Heart left ventricle (tissue), 16 donors: ENCODE results near the gene ZNF516. TPM values are rescaled to one million over a fixed set of nuclear protein-coding genes. Genes with fewer than 3 reads are reported as not detected.

ENCODE experiments used
- ATAC-seq, 4 donors: fragments of 200-7000 bp; cut with Tn5 transposase; one replicate each; pipeline ENCODE4 v1.9.1; 2020 to 2022; ENCODE audit warnings: moderate library complexity in 4 of 4, mild to moderate bottlenecking in 3 of 4, moderate number of reproducible peaks in 1 of 4
- DNase-seq, 5 donors: peaks; one replicate each; pipeline ENCODE4 v3.0.0-alpha.2; 2020
- H3K27ac ChIP-seq, 12 donors: fragments of 200-600 bp; sonication (generic) in 4 of 12; one replicate each; pipeline versions ENCODE4 v1.5.0 to v1.8.0; 2016 to 2022; ENCODE audit warnings: mild to moderate bottlenecking in 2 of 12
- H3K27me3 ChIP-seq, 9 donors: fragments of 200-600 bp; sonication (generic) in 2 of 9; one replicate each; pipeline versions ENCODE4 v1.5.1 to v1.8.0; 2016 to 2022; ENCODE audit warnings: mild to moderate bottlenecking in 3 of 9
- H3K36me3 ChIP-seq, 9 donors: fragments of 200-600 bp; sonication (generic) in 2 of 9; one replicate each; pipeline versions ENCODE4 v1.5.0 to v1.8.0; 2018 to 2022; ENCODE audit warnings: mild to moderate bottlenecking in 2 of 9
- H3K4me1 ChIP-seq, 12 donors: fragments of 200-600 bp; sonication (generic) in 4 of 12; one replicate each; pipeline versions ENCODE4 v1.5.0 to v1.8.0; 2016 to 2022; ENCODE audit warnings: mild to moderate bottlenecking in 3 of 12
- H3K4me3 ChIP-seq, 12 donors: fragments of 200-600 bp; sonication (generic) in 4 of 12; one replicate each; pipeline versions ENCODE4 v1.5.0 to v1.8.0; 2017 to 2022; ENCODE audit warnings: mild to moderate bottlenecking in 9 of 12, moderate library complexity in 4 of 12
- H3K9me3 ChIP-seq, 12 donors: fragments of 200-600 bp; sonication (generic) in 4 of 12; one replicate each; pipeline versions ENCODE4 v1.5.0 to v1.8.0; 2016 to 2022; ENCODE audit warnings: mild to moderate bottlenecking in 1 of 12
- CTCF ChIP-seq, 12 donors: fragments of 200-600 bp; sonication (generic) in 4 of 12; IDR thresholded peaks; one replicate each; pipeline versions ENCODE4 v1.5.0 to v1.8.0; 2018 to 2022; ENCODE audit warnings: antibody characterized with exemption in 12 of 12, mild to moderate bottlenecking in 5 of 12
- POLR2A ChIP-seq, 2 donors: fragments of 450-650 bp; IDR thresholded peaks; one replicate each; pipeline ENCODE4 v1.6.1; 2017; ENCODE audit warnings: antibody characterized with exemption in 2 of 2, mild to moderate bottlenecking in 2 of 2, moderate library complexity in 2 of 2
- WGBS, 4 donors: extraction: QIAGEN DNeasy Blood & Tissue Kit in 2 of 4; methylation state at CpG; one replicate each; pipeline versions ENCODE4 v1.1.5 to v1.1.7; 2013 to 2018; 5-methylcytosine and 5-hydroxymethylcytosine counted together
- intact Hi-C, 10 donors: fragments of 100-400 bp; cut with DNase I; formaldehyde crosslinking; loops; one replicate each; pipeline versions ENCODE4 v1.11.1 to v1.14.2; 2022
- polyA plus RNA-seq, 2 donors: library from polyadenylated mRNA; stranded (reverse); fragments of 200-250 nt; gene quantifications; one replicate each; pipeline ENCODE4 v1.2.3, GENCODE V29; 2013
- total RNA-seq, 9 donors: library from RNA; depleted of rRNA in 2 of 9; stranded (reverse); fragments of >200 nt in 2 of 9; fragmentation: NEBNext Ultra II Directional in 3 of 9; extraction: Animal tissue kit (Norgen Biotek cat#: 25700) in 3 of 9; gene quantifications; one replicate each; pipeline versions ENCODE4 v1.1.0 to v1.2.4, GENCODE V29; 2016 to 2023
- donor health status: ischemic (EF 13 %, LVEDD 7.1; RV severe dilation, severe dysfunction).
- donor health status: healthy with polysubstance abuse.
- donor health status: DM: no; HTN: yes; CAD: no.
- donor health status: DM: no; HTN: no; CAD: no.
- donor health status: ischemic (EF 25% LVEDD 6.9; RV normal size, moderate dysfunction).
- donor health status: ischemic (EF 25% LVEDD 5.7; RV mildly dilated, moderate dysfunction).
- donor health status: healthy.
- donor health status: DM: yes; HTN: yes; CAD: no.
- donor health status: ischemic (EF 35%, LVEDD 5.7; RV mildly dilated, moderate dysfunction).
- donor health status: nonischemic (EF 11% LVEDD 7.7; RV severe dilation, severe dysfunction).
- donor health status: DM: yes; HTN: yes; CAD: no.
- donor health status: PGD.
- donor health status: ischemic (EF 29% LVEDD 5.4; RV normal size, mild dysfunction).
- donor health status: nonischemic (EF 23%, LVEDD 6.1; RV moderate dilation, normal function).

Gene ZNF516
- total and polyA plus RNA-seq, 11 donors, result 4.8 to 24.8 (median 14.6) TPM

DNA sequence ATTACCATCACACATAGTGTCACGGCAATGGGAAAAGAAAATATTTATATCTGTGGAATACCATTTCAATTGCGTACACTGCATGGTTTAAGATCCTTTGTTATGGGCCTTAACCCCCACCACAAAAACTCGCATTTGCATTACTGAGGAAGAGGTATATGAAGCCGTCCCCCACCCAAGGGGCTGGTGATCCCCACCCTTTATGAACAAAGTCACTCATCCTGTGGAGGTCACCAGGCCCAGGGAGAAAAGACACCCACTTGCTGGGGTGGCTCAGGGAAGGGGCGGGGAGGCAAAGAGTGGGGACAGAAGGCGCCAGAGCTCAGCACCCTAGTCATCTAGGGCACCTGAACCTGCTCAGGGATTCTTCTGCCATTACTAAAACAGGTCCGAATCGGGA lies 133.8 kb downstream of the ZNF516 start:
- 95 to 97% (median 96%) methylated on average over 8 of the region's 8 CpGs for WGBS, 4 donors
- H3K9me3 ChIP-seq, result no peaks in the 10 kb centered on the region
- intact Hi-C loops, result no loop called here
- H3K36me3 ChIP-seq, result peaks cover 0 to 71% (median 53%) of the 10 kb centered on the region in 9 donors
- ATAC-seq (no peak), DNase-seq (no peak)
- H3K4me1 ChIP-seq, result no peaks in the 10 kb centered on the region
- H3K27ac ChIP-seq, result no peak overlapping the region
- TF ChIP-seq POLR2A (IDR thresholded peaks at IDR 0.05) (no peak), CTCF (IDR thresholded peaks at IDR 0.05) (no peak)
- no peak overlapping the region for H3K4me3 ChIP-seq
- no peaks in the 10 kb centered on the region for H3K27me3 ChIP-seq

DNA sequence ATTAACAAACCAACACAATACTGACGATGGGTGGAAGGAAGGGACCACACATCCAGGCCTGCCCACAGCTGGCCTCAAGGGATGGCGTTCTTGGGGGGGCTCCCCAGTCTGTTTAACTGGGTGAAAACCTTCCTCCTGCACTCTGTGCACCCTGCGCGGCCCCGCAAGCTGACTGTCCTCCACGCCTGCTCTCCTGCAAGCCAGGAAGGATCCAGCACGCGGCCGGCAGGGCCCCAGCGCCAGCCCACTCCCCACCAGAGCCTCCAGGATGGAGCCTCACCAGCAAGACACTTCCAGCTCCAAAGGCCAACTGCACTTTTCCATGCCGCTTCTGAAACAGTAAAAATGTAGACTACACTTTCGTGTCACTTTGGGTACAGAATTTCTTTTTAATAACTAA lies 135.1 kb downstream of the ZNF516 start:
- Histone ChIP-seq H3K27ac (no peak overlapping the region), H3K9me3 (no peaks in the 10 kb centered on the region), H3K27me3 (no peaks in the 10 kb centered on the region), H3K4me1 (no peaks in the 10 kb centered on the region), H3K36me3 (peaks cover 0 to 75% (median 53%) of the 10 kb centered on the region in 9 donors), H3K4me3 (no peak overlapping the region)
- TF ChIP-seq CTCF (IDR thresholded peaks at IDR 0.05) (no peak), POLR2A (IDR thresholded peaks at IDR 0.05) (no peak)
- intact Hi-C loops, result no loop called here
- no peak for ATAC-seq
- DNase-seq, result no peak
- WGBS, 4 donors, result 94 to 96% (median 95%) methylated on average over 12 of the region's 12 CpGs

DNA sequence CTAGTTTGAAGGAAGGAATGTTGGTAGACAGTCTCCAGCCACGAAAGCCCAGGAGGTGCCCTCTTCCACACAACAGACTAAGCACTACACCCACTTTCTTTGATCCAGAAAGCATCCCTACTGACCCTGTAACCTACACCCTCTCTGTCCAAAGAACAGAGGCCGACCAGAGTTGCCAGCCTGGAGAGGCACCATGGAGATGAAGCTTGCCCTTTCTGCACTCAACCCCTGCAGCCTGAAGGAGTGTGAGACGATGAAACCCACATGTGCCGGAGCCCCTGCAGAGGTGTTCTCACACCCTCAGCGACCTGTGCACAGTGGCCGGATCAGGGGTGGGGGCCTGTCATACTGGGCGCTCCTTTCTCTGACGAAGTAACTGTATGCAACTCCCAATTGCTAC lies 136.3 kb downstream of the ZNF516 start:
- TF ChIP-seq CTCF (IDR thresholded peaks at IDR 0.05) (no peak), POLR2A (IDR thresholded peaks at IDR 0.05) (no peak)
- H3K27me3 ChIP-seq, result no peaks in the 10 kb centered on the region
- intact Hi-C loops, result no loop called here
- DNase-seq (no peak), ATAC-seq (no peak)
- no peak overlapping the region for H3K27ac ChIP-seq
- peaks cover 0 to 5% (median 0%) of the 10 kb centered on the region in 12 donors for H3K4me1 ChIP-seq
- H3K36me3 ChIP-seq, result peaks cover 0 to 72% (median 53%) of the 10 kb centered on the region in 9 donors
- 80 to 88% (median 81%) methylated on average over 8 of the region's 8 CpGs for WGBS, 4 donors
- no peak overlapping the region for H3K4me3 ChIP-seq
- H3K9me3 ChIP-seq, result peaks cover 0 to under 1% (median 0%) of the 10 kb centered on the region in 12 donors

DNA sequence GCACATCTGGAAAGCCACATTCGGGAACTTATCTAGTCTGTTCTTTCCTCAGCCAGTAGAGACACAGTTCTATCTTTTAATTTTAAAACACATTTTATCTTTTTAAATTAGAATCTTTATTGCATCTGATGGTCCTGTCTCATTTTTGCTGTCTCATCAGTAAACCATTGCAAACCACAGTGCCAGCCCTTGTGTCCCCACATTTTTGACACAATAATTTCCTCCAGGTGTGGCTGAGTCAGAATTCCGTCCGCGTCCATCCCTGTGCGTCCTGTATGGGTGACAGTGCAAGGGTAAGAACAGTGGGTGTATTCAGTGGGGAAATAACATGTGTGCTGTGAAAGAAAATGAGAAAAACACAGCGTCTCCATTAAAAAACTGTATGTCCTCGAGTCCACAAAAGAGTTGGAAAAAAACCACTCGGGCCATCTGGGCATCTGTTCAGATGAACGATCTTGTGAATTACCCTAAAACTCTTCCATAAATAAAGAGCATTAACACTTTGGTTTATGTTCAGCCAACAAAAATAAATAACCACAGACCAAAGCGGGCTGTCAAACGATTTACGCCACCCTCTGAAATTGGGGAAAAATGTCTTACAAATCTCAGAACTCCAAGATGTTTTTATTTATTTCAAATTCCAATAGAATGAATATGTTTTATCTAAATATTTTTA lies 137.3 kb downstream of the ZNF516 start:
- DNase-seq (no peak), ATAC-seq (no peak)
- Histone ChIP-seq H3K27ac (no peak overlapping the region), H3K4me3 (no peak overlapping the region), H3K27me3 (no peaks in the 10 kb centered on the region), H3K4me1 (peaks cover 0 to 5% (median 0%) of the 10 kb centered on the region in 12 donors), H3K36me3 (peaks cover 0 to 64% (median 44%) of the 10 kb centered on the region in 9 donors), H3K9me3 (peaks cover 0 to 6% (median 0%) of the 10 kb centered on the region in 12 donors)
- 71 to 85% (median 81%) methylated on average over 12 of the region's 12 CpGs for WGBS, 4 donors
- no peak for TF ChIP-seq CTCF (IDR thresholded peaks at IDR 0.05)
- TF ChIP-seq POLR2A (IDR thresholded peaks at IDR 0.05), result no peak
- intact Hi-C loops, result no loop called here
